NB4 (cell line): ENCODE measurements around the gene CD300LD.

ENCODE experiments used
- DNase-seq: peaks from one replicate; pipeline ENCODE4 v3.0.0; 2010; ENCODE audit warnings: low read depth
- H3K4me3 ChIP-seq: one replicate; pipeline ENCODE4 v1.5.1; 2011; ENCODE audit warnings: mild to moderate bottlenecking, low read depth, low read length, moderate library complexity
- MYC ChIP-seq: IDR thresholded peaks from 2 replicates; pipeline ENCODE4 v1.6.1; 2011; ENCODE audit warnings: low read depth, low read length
- POLR2A ChIP-seq: IDR thresholded peaks from 2 replicates; pipeline ENCODE4 v1.6.1; 2011; ENCODE audit warnings: mild to moderate bottlenecking; ENCODE audit not compliant: insufficient read length; ENCODE audit errors: extremely low read depth
- TF ChIP-seq, protein P1 (sequence below): IDR thresholded peaks from 2 replicates; pipeline ENCODE4 v1.6.1; 2011; ENCODE audit warnings: low read depth, low read length
- TF ChIP-seq, protein P2 (sequence below): IDR thresholded peaks from one replicate; pipeline ENCODE4 v1.5.1; 2012; ENCODE audit warnings: low read depth, low read length

Gene CD300LD

DNA sequence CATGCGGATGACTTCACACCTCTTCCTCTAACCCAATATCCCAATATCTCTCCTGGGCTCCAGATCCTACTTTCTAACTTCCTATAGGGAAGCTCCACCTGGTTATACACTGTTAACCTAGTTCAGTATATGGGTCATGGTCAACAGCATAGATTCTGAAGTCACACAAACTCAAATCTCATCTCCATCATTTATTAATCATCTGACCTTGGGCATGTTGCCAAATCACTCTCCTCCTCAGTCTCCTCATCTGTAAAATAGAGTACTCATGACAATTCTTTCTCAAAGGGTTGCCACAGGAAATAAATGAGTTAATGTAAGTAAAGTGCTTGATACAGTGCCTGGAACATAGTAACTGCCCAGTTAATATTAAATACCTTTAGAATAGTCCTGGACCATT, 32.0 kb upstream of the CD300LD start:
- H3K4me3 ChIP-seq: no peak overlapping the region
- TF ChIP-seq MYC (no peak), POLR2A (no peak)
- TF ChIP-seq, protein P1, sequence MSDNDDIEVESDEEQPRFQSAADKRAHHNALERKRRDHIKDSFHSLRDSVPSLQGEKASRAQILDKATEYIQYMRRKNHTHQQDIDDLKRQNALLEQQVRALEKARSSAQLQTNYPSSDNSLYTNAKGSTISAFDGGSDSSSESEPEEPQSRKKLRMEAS: no peak
- TF ChIP-seq, protein P2, sequence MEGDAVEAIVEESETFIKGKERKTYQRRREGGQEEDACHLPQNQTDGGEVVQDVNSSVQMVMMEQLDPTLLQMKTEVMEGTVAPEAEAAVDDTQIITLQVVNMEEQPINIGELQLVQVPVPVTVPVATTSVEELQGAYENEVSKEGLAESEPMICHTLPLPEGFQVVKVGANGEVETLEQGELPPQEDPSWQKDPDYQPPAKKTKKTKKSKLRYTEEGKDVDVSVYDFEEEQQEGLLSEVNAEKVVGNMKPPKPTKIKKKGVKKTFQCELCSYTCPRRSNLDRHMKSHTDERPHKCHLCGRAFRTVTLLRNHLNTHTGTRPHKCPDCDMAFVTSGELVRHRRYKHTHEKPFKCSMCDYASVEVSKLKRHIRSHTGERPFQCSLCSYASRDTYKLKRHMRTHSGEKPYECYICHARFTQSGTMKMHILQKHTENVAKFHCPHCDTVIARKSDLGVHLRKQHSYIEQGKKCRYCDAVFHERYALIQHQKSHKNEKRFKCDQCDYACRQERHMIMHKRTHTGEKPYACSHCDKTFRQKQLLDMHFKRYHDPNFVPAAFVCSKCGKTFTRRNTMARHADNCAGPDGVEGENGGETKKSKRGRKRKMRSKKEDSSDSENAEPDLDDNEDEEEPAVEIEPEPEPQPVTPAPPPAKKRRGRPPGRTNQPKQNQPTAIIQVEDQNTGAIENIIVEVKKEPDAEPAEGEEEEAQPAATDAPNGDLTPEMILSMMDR: no peak
- no peak for DNase-seq

DNA sequence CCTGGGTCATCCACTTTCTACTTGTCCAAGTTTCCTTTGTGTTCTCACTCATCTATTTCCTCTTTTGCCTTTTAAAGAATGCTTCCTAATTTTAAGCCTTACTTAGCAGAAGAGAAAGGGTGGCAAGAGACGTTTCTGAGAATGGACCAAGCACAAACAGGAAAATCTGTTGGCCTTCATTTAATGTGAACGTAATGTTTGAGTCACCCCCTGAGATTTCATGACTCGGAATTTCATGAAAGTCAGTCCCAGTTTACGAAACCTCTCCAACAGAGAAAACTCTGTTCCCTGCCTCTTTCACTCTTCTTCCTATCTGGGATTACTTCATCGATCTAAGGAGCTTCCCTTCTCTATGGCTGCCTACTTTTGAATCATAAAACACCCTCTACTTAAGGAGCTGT, 31.6 kb upstream of the CD300LD start, which contains the start of gene CD300E:
Gene CD300E, minus strand, starts transcription at position 46 of the 401 bp plus-strand sequence. CDS start 117 bp downstream, outside the sequence.
- TF ChIP-seq, protein P2: no peak
- TF ChIP-seq POLR2A (no peak), MYC (no peak)
- TF ChIP-seq, protein P1: no peak
- no peak for DNase-seq

DNA sequence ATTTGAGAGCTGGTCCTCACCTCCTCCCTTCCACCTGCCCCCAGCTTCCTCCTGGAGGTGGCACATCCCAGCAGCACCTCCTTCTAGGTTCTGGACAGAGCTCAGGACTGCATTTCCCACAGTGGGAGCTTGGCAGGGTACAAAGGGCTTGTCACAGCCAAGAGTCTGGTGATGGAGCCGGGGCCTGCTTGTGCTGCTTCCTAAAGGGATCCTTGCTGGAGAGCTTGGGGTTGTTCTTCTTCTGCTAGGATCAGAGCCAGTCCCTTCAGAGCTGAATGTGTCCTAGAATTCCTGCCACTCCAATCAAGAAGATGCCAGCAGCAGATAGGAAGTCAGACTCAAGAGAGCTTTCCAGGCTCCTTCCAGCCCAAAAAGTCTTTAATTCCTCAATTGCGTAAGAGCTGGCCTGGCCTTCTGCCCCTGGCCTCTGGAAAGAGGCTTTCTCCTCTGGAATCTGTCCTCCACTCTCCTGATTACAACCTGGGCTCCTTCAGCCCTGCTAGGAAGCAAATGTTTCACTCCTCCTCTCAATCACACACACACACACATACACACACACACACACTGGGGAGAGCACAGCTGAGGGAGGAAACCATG, 27.1 kb upstream of the CD300LD start:
- no peak overlapping the region for H3K4me3 ChIP-seq
- DNase-seq: no peak
- no peak for TF ChIP-seq POLR2A

More for the DNA sequence above, 31.6 kb upstream of the CD300LD start, which contains the start of gene CD300E:
- no peak within 1 kb of the TSS for H3K4me3 ChIP-seq

DNA sequence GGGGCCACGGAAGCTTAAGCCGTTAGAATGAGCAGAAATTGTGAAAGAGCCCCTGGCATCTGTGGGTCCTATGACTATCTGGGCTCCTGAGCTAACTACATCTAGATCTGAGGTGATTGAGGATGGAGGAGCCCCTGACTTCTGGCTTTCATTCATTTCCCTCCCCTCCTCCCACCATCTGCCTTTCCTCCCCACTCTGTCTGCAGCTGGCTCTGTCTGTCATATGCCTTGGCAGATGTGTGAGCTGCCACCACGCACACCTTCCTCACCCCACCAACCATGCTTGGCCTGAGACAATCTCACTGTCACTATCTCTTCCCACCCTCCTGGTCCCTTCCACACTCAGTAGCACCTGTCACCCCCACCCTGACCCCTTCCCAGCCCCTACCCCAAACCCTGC, 26.4 kb upstream of the CD300LD start:
- no peak overlapping the region for H3K4me3 ChIP-seq
- TF ChIP-seq, protein P1: no peak
- TF ChIP-seq POLR2A (no peak), MYC (no peak)
- TF ChIP-seq, protein P2: no peak
- no peak for DNase-seq

DNA sequence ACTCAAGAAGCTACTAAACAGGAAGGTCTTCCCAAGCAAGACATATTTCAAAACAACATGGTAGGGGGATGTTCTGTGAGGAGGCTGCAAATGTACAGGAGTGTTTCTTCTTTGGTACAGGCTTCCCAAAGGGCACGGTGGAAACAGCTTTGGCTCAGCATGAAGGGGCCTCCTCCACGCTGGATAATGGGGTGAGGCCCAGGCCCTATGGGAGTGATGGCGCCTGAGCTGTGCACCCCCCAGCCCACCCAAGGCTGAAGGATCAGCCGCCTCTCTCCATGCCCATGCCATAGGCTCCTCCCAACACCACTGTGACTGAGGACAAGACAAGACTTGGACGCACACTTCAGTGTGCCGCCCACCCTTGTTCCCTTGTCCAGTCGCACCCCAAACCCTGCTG, 24.6 kb upstream of the CD300LD start:
- no peak for DNase-seq
- no peak overlapping the region for H3K4me3 ChIP-seq
- TF ChIP-seq MYC: no peak
- TF ChIP-seq POLR2A: no peak
- TF ChIP-seq, protein P1: no peak
- TF ChIP-seq, protein P2: no peak

DNA sequence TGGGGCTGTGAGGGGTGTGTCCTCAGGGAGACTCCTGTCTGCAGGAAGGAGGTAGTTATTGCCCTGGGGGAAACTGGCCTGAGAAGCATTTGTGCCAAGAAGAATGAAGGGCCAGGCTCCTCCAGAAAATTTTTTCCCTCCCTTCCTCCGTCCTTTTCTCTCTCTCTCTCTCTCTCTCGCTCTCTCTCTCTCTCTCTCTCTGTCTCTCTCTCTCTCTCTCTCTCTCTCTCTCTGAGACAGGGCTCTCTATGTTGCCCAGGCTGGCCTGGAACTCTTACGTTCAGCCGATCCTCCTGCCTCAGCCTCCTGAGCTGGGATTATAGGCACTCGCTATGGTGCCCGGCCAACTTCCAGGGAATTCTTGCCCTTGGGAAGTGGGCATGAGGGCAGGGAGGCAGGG, 20.0 kb upstream of the CD300LD start:
- DNase-seq: no peak
- TF ChIP-seq, protein P1: no peak
- TF ChIP-seq MYC (no peak), POLR2A (no peak)
- TF ChIP-seq, protein P2: no peak
- H3K4me3 ChIP-seq: no peak overlapping the region
